NCI-H1417 treated with DMSO at 0.1 percent for 48 hours (cell line): Measurements from ENCODE around the gene GNL2.
"Not testable (repeated sequence)": the region's sequence is repeated elsewhere in the genome, so short reads cannot be mapped to it uniquely, and the experiment has no call there.

Experiments
- DNase-seq: peaks from one replicate; lab custom pipeline; 2025; lab: John Stamatoyannopoulos, UW

Gene GNL2

GRCh38 chr1:37559080-37559479 is 36.7 kb downstream of the GNL2 start:
- no peak for DNase-seq

GRCh38 chr1:37558411-37558810 is 37.3 kb downstream of the GNL2 start:
- no peak for DNase-seq

- no peak for DNase-seq
Observed at GRCh38 chr1:37557402-37557801, 38.3 kb downstream of the GNL2 start.

DNA sequence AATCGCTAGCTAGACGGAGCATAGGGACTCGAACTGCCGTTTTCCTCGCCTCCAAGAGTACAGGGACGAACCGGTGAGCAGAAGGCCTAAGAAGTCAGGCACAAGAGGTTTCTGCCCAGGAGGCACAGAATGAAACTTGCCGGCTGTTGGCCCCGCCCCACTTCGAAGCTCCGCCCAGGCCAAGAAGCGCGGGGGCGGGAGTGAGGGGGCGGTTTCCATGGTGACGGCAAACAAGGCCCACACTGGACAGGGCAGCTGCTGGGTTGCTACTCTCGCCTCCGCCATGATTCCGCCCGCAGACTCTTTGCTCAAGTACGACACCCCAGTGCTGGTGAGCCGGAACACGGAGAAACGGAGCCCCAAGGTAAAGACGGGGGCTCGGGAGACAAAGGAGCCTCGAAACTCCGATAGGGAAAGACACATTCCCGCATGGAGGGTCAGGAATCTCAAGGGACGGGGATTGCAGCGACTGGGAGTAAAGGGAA is 39.0 kb downstream of the GNL2 start, which contains the start of gene DNALI1:
DNALI1 (plus strand) TSS at position 229 of the 485 bp plus-strand sequence; CDS start at position 284, 55 bp downstream.
- DNase-seq = peak; percentile 27

DNA sequence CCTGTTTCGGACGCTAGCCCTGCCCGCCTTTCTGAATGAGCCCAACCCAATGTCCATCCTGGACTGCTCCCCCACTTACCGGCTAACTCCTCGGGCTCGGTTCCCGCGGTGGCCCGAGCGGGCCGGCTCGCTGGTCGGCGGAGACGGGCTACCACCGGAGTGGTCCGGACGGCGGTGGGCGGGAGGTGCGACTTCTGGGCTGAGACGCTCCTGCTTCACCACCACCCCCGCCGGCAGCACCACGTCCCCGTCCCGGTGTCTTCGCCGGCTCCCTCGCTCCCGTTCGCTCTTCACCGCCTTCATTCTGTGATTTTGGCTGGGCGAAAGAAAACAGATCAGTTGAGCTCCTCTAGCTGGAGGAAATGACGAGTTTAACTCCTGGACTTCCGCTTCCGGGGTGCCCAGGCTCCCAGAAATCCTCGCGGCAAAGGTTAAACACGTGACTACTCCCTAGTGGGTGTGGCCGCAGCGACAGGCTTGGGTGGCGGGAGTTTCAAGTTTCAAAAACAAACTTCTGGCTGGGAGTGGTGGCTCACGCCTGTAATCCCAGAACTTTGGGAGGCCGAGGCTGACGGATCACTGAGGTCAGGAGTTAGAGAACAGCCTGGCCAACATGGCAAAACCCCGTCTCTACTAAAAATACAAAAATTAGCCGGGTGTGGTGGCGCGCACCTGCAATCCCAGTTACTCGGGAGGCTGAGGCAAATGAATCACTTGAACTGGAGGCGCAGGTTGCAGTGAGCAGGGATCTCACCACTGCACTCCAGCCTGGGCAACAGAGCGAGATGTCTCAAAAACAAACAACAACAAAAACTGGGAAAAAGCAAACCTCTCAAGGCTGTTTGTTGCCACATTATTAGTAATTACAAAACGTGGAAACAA is 41.6 kb downstream of the GNL2 start, which contains the start of gene SNIP1:
SNIP1 (minus strand) TSS at position 367 of the 882 bp plus-strand sequence; CDS start at position 303, 64 bp downstream.
- DNase-seq = peak; percentile 27

- DNase-seq = no peak
Observed at GRCh38 chr1:37553598-37553926, 42.2 kb downstream of the GNL2 start.

DNA sequence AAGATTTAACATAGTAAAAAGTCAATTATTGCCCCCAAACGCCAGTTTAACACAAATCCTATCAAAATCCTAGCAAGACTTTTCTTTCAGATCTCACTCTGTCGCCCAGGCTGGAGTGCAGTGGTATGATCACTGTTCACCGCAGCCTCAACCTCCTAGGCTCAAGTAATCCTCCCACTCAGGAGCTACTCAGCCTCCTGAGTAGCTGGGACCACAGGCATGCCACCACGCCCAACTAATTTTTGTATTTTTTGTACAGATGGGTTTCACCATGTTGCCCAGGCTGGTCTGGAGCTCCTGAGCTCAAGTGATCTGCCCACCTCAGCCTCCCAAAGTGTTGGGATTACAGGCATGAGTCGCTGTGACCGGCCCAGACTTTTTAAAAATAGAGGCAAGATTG is 46.4 kb downstream of the GNL2 start:
- DNase-seq = no peak

- DNase-seq = no peak
Observed at GRCh38 chr1:37545019-37545418, 50.7 kb downstream of the GNL2 start.

- no peak for DNase-seq
Observed at GRCh38 chr1:37544530-37544929, 51.2 kb downstream of the GNL2 start.

- no peak for DNase-seq
Observed at GRCh38 chr1:37540036-37540785, 55.5 kb downstream of the GNL2 start.

GRCh38 chr1:37539154-37539553 is 56.6 kb downstream of the GNL2 start:
- not testable (repeated sequence) for DNase-seq

- DNase-seq = no peak
Observed at GRCh38 chr1:37537378-37537777, 58.4 kb downstream of the GNL2 start.

DNA sequence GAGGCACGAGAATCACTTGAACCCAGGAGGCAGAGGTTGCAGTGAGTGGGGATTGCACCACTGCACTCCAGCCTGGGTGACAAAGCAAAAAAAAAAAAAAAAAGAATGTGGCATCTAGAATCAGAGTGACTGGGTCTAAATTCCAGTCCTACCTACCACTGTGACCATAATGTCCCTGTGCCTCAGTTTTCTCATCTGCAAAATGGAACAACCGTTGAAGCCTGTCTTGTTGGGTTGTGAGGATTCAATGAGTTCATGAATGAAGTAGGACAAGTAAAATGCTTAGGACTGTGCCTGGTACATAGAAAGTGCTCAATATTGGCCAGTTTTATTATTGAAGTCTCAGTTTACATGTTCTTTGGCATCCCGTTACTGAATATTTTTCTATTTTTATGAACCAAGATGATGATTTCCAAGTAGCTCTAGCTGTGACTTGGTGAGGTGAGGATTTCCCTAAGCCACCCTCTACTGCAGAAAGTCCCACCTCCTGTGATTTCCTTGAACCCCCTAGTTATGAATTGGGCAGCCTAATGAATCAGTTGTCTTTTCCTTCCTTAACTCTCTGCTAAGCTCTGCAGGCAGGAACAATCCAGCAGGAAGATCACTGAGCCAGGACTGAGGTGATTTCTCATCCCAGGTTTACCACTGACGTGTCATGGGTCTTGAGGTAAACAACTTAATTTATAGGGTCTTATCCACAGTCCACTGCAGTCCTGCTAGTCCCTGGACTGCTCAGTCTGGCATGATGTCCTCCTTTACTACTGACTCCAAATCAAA is 62.2 kb downstream of the GNL2 start:
- DNase-seq = no peak

GRCh38 chr1:37532418-37533156 is 63.1 kb downstream of the GNL2 start:
- not testable (repeated sequence) for DNase-seq

GRCh38 chr1:37529888-37530287 is 65.8 kb downstream of the GNL2 start:
- DNase-seq = not testable (repeated sequence)

- DNase-seq = no peak
Observed at GRCh38 chr1:37519613-37520012, 76.1 kb downstream of the GNL2 start.

- not testable (repeated sequence) for DNase-seq
Observed at GRCh38 chr1:37518929-37519328, 76.8 kb downstream of the GNL2 start.

GRCh38 chr1:37518241-37518640 is 77.5 kb downstream of the GNL2 start:
- not testable (repeated sequence) for DNase-seq

- no peak for DNase-seq
Observed at GRCh38 chr1:37517569-37517968, 78.2 kb downstream of the GNL2 start.
